GM19099 (cell line): ENCODE results near the gene HIC1.

Experiments used
- POLR2A ChIP-seq: IDR thresholded peaks from 3 replicates; pipeline ENCODE4 v1.6.1; 2011; ENCODE audit warnings: low read depth; ENCODE audit not compliant: insufficient read length; ENCODE audit errors: extremely low read depth

Gene HIC1

DNA sequence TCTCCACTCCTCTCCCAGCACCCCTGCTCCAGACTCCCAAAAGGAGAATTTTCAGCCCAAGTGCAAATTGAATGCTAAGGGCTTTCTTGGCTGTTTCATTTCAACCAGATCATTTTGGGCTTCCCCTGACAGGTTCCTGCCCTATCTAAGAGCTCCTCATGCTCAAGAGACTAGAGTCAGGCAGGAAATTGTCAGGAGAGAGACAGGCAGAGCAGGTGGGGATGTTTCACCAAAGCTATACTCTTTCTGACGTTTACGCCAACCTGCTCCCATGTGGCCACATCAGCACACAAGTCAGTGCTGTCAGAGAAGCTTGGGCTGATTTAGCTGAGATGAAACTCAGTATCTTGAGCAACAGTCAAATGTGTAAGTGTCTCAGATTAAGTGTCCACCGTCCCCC lies 31.4 kb downstream of the HIC1 start:
- no peak for TF ChIP-seq POLR2A

DNA sequence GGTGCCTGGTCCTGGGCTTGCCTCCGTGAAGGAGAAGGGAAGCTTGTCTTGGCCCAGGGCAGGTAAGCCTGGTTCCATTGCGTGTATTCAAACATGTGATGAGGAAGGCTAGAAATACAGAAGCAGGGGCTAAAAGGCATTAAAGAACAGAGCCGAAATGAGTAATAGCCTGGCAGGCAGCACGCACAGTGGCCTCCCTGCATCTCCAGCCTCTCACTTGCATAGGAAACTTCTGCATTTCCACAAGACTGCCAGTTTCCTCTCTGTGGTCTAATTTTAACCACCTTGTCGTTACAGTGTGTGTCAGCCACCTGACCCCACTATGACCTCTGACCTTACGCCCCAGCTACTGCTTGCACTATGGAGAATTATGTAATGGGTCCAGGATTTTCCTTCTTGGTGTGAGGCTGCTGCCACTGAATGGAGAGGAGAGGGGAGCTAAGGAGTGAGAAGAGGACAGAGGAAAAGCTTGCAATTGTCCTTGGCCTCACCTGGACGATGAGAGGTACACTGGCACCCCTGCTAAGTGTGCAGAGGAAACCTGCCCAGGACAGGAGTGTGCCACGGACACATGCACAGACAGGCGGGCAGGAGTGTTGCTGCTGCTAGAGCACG lies 32.8 kb downstream of the HIC1 start:
- TF ChIP-seq POLR2A, result no peak

GRCh38 chr17:2089021-2089422 lies 34.1 kb downstream of the HIC1 start:
- TF ChIP-seq POLR2A, result no peak

- peak; percentile 15 for TF ChIP-seq POLR2A
Measured at GRCh38 chr17:2090210-2090641, 35.3 kb downstream of the HIC1 start.

- no peak for TF ChIP-seq POLR2A
Measured at GRCh38 chr17:2090804-2091534, 36.1 kb downstream of the HIC1 start.

DNA sequence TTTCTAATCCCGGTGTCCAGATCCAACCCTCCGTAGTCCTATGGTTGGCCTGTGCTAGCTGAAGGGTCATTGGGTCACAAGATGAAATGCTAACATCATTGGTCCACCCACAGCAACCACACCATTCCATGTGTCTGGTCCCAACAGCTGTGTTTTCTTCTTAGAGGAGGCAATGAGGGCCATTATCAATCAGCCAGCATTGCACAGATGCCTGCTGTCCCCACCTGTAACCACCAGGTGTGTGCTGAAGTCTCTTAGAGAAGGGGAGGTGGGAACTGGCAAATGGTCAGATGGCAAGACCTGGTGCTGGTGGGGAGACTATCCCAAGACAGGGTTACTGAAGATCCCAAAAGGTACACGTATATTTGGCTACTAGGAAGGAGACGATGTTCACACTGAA lies 37.4 kb downstream of the HIC1 start:
- TF ChIP-seq POLR2A, result no peak

DNA sequence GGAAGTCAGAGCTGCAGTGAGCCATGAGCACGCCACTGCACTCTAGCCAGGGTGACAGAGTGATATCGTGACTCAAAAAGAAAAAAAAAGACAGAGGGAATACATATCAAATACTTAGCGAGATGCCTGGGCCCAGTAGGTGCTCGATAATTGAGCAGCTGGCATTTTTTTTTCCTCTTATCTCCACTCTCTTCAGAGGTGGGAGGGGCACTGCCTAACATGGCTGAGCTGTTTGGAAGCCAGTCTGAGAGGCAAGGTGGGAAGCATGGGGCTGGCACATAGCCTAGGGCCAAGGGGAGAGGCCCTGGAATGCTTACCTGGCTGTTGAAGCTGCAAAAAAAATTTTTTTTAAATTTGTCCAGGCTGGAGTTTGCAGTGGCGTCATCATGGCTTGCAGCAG lies 38.4 kb downstream of the HIC1 start:
- no peak for TF ChIP-seq POLR2A

- TF ChIP-seq POLR2A, result no peak
Measured at GRCh38 chr17:2094891-2095535, 40.1 kb downstream of the HIC1 start.

DNA sequence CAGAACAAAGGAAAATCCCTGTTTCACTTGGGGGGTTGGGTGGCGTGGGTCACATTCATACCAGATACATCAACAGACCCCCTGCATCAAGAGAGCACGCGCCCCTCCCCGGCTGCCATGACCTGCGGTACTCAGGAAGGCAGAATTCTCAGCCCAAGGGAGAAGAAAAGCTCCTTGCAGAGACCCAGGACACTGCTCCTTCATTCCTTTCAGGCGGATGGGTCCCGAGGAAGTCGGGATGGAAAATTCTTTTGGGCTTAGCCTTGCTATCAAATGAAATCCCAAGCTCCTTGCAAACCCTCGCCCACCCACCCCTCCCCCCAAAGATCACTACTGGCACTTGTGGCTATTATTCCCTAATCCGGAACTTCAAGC lies 40.6 kb downstream of the HIC1 start:
- TF ChIP-seq POLR2A, result no peak

- TF ChIP-seq POLR2A, result no peak
Measured at GRCh38 chr17:2101448-2102257, 46.8 kb downstream of the HIC1 start.

- no peak for TF ChIP-seq POLR2A
Measured at GRCh38 chr17:2102931-2103809, 48.3 kb downstream of the HIC1 start.

GRCh38 chr17:2105663-2106062 lies 50.8 kb downstream of the HIC1 start:
- no peak for TF ChIP-seq POLR2A

DNA sequence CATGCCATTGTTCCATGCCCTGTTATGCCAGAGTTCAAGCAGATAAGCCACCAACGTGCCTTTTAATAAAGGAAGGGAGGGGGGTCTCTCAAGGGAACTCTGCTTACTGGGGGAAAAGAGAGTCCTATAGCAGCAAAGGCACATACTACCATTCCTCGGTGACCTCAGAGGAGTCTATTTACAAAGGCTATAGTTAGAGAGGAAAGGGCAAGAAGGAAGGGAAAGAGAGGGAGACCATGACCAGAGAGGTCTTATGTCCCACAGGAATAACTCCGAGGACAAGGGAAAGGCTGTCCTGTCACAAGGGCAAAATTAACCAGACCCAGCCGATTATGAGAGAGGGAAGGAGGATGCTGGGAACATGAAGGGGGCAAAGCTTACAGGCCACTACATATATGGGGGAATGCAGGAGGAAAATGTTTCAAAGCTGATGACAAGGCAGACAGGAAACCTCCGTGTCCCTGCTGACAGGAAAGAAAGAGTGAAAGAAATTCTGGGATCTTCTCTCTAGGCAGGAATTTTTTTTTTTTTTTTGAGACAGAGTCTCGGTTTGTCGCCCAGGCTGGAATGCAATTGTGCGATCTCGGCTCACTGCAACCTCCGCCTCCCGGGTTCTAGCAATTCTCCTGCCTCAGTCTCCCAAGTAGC lies 51.5 kb downstream of the HIC1 start:
- TF ChIP-seq POLR2A, result no peak

GRCh38 chr17:2107050-2107449 lies 52.1 kb downstream of the HIC1 start:
- no peak for TF ChIP-seq POLR2A
